ENCODE results near the gene CTNNB1.
"Not testable (repeated sequence)": the region's sequence is repeated elsewhere in the genome, so short reads cannot be mapped to it uniquely, and the experiment has no call there.

CTNNB1 gene

GRCh38 chr3:41259449-41260062, 60.3 kb downstream of the CTNNB1 start:
- DNase-seq = peak; percentile 47

GRCh38 chr3:41260063-41260450, 60.8 kb downstream of the CTNNB1 start:
- DNase-seq = no peak

GRCh38 chr3:41265011-41265545, 65.8 kb downstream of the CTNNB1 start:
- peak; percentile 39 for DNase-seq

- DNase-seq = peak; percentile 96
Observed at GRCh38 chr3:41265823-41266273, 66.5 kb downstream of the CTNNB1 start.

GRCh38 chr3:41267975-41268640, 68.8 kb downstream of the CTNNB1 start:
- peak; percentile 94 for DNase-seq

GRCh38 chr3:41272667-41273066, 73.4 kb downstream of the CTNNB1 start:
- no peak for DNase-seq

GRCh38 chr3:41274944-41275668, 75.8 kb downstream of the CTNNB1 start:
- peak; percentile 42 for DNase-seq

GRCh38 chr3:41276191-41276590, 76.9 kb downstream of the CTNNB1 start:
- DNase-seq = no peak

GRCh38 chr3:41277790-41278465, 78.6 kb downstream of the CTNNB1 start:
- no peak for DNase-seq

GRCh38 chr3:41284934-41285333, 85.6 kb downstream of the CTNNB1 start:
- not testable (repeated sequence) for DNase-seq

GRCh38 chr3:41286305-41286704, 87.0 kb downstream of the CTNNB1 start:
- DNase-seq = no peak

- DNase-seq = no peak
Observed at GRCh38 chr3:41288785-41289184, 89.5 kb downstream of the CTNNB1 start.
